Upper lobe of right lung (tissue), 1 donor: Measurements from ENCODE around the gene ADARB1. TPM values are rescaled to one million over a fixed set of nuclear protein-coding genes. Genes with fewer than 3 reads are reported as not detected.
A peak's percentile ranks its signal among the peaks of the same experiment; 100 is the strongest.

Experiments used
- ATAC-seq: fragments of 200-7000 bp; cut with Tn5 transposase; one replicate; pipeline ENCODE4 v1.9.1; 2020; ENCODE audit warnings: mild to moderate bottlenecking, moderate library complexity
- DNase-seq: peaks from one replicate; pipeline ENCODE4 v3.0.0-alpha.2; 2020
- H3K27ac ChIP-seq: fragments of 200-600 bp; one replicate; pipeline ENCODE4 v1.8.0; 2022
- H3K27me3 ChIP-seq: fragments of 200-600 bp; one replicate; pipeline ENCODE4 v1.8.0; 2022; ENCODE audit warnings: mild to moderate bottlenecking
- H3K36me3 ChIP-seq: fragments of 200-600 bp; one replicate; pipeline ENCODE4 v1.8.0; 2022
- H3K4me1 ChIP-seq: fragments of 200-600 bp; one replicate; pipeline ENCODE4 v1.8.0; 2022
- H3K4me3 ChIP-seq: fragments of 200-600 bp; one replicate; pipeline ENCODE4 v1.8.0; 2022; ENCODE audit warnings: mild to moderate bottlenecking
- H3K9me3 ChIP-seq: fragments of 200-600 bp; one replicate; pipeline ENCODE4 v1.8.0; 2022
- intact Hi-C: fragments of 100-400 bp; cut with DNase I; formaldehyde crosslinking; loops from one replicate; pipeline ENCODE4 v1.11.0; 2022
- total RNA-seq: library from RNA; stranded (reverse); fragmentation: NEBNext Ultra II Directional; extraction: Animal tissue kit (Norgen Biotek cat#: 25700); gene quantifications from one replicate; pipeline ENCODE4 v1.2.1, GENCODE V29; 2021
- TF ChIP-seq, protein P1 (sequence below): fragments of 200-600 bp; IDR thresholded peaks from one replicate; pipeline ENCODE4 v1.8.0; 2022; ENCODE audit warnings: antibody characterized with exemption
- donor health status: DM: no; HTN: yes; CAD: no; lungs with severe emphysema.

The ADARB1 gene
- total RNA-seq, 1 donor from 2014 or later: 73.6 TPM

DNA sequence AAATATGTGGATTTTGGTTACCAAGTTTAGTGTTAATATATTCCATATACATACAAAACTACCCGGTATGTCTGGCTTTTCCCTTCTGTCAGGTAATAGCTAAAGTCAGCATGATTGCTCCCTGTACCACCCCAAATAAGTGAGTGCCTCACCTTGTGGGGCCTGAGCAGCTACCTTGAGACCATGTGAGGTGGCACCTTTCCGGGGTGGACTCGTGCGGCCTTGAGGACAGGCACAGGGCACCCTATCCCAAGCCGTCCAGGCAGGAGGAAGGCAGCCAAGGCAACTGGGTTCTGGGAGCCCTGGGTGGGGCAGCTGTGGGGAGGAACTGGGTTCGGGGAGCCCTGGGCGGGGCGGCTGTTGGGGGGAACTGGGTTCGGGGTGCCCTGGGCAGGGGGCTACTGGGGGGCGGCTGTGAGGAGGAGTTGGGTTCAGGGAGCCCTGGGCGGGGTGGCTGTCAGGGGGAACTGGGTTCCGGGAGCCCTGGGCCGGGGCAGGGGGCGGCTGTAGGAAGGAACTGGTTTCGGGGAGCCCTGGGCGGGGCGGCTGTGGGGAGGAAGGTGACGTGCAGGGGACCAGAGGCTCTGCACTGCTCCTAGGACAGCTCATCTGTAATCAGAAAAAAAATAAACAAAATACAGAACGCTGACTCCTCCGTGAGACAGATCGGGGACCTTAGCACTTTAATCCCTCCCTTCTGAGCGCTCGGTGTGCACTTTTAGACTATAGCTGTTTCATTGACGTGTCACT lies 150.0 kb downstream of the ADARB1 start:
- H3K9me3 ChIP-seq: no peaks in the 10 kb centered on the region
- ATAC-seq (peak; percentile 60), DNase-seq (peak; percentile 64)
- intact Hi-C loops: no loop called here
- peaks cover 34% of the 10 kb centered on the region for H3K36me3 ChIP-seq
- H3K4me1 ChIP-seq: peaks cover 5% of the 10 kb centered on the region
- TF ChIP-seq, protein P1, sequence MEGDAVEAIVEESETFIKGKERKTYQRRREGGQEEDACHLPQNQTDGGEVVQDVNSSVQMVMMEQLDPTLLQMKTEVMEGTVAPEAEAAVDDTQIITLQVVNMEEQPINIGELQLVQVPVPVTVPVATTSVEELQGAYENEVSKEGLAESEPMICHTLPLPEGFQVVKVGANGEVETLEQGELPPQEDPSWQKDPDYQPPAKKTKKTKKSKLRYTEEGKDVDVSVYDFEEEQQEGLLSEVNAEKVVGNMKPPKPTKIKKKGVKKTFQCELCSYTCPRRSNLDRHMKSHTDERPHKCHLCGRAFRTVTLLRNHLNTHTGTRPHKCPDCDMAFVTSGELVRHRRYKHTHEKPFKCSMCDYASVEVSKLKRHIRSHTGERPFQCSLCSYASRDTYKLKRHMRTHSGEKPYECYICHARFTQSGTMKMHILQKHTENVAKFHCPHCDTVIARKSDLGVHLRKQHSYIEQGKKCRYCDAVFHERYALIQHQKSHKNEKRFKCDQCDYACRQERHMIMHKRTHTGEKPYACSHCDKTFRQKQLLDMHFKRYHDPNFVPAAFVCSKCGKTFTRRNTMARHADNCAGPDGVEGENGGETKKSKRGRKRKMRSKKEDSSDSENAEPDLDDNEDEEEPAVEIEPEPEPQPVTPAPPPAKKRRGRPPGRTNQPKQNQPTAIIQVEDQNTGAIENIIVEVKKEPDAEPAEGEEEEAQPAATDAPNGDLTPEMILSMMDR: no peak
- no peak overlapping the region for H3K4me3 ChIP-seq
- no peak overlapping the region for H3K27ac ChIP-seq
- no peaks in the 10 kb centered on the region for H3K27me3 ChIP-seq

DNA sequence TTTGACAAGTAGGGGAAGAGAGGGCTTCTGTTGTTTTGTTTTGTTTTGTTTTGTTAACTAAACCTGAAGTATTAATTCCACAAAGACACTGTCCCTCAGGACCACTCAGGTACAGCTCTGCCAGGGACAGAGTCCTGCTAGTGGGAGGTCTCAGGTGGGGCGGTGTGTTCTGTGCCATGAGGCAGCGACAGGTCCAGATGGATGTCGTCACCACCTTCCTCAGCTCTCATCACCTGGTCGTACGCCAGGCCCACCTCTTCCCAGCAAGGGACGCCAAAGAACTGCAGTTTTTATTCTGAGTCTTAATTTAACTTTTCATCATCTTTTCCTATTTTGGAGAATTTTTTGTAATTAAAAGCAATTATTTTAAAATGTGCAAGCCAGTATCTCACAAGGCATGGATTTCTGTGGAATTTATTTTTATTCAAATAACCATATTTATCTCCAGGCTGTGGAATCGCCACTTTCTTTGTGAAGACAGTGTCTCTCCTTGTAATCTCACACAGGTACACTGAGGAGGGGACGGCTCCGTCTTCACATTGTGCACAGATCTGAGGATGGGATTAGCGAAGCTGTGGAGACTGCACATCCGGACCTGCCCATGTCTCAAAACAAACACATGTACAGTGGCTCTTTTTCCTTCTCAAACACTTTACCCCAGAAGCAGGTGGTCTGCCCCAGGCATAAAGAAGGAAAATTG lies 150.8 kb downstream of the ADARB1 start:
- TF ChIP-seq, protein P1: no peak
- Histone ChIP-seq H3K27ac (no peak overlapping the region), H3K4me3 (no peak overlapping the region), H3K9me3 (no peaks in the 10 kb centered on the region), H3K36me3 (peaks cover 34% of the 10 kb centered on the region), H3K4me1 (peaks cover 5% of the 10 kb centered on the region), H3K27me3 (no peaks in the 10 kb centered on the region)
- no peak for DNase-seq
- ATAC-seq: no peak
- intact Hi-C loops: no loop called here

DNA sequence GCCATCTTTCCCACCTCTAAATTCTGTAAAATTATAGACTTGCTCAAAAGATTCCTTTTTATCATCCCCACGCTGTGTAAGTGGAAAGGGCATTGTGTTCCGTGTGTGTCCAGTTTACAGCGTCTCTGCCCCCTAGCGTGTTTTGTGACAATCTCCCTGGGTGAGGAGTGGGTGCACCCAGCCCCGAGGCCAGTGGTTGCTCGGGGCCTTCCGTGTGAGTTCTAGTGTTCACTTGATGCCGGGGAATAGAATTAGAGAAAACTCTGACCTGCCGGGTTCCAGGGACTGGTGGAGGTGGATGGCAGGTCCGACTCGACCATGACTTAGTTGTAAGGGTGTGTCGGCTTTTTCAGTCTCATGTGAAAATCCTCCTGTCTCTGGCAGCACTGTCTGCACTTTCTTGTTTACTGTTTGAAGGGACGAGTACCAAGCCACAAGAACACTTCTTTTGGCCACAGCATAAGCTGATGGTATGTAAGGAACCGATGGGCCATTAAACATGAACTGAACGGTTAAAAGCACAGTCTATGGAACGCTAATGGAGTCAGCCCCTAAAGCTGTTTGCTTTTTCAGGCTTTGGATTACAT lies 151.5 kb downstream of the ADARB1 start:
- TF ChIP-seq, protein P1: no peak
- Histone ChIP-seq H3K4me1 (peaks cover 5% of the 10 kb centered on the region), H3K27me3 (no peaks in the 10 kb centered on the region), H3K36me3 (peaks cover 30% of the 10 kb centered on the region), H3K27ac (no peak overlapping the region), H3K4me3 (no peak overlapping the region), H3K9me3 (no peaks in the 10 kb centered on the region)
- intact Hi-C loops: no loop called here
- ATAC-seq (no peak), DNase-seq (no peak)

DNA sequence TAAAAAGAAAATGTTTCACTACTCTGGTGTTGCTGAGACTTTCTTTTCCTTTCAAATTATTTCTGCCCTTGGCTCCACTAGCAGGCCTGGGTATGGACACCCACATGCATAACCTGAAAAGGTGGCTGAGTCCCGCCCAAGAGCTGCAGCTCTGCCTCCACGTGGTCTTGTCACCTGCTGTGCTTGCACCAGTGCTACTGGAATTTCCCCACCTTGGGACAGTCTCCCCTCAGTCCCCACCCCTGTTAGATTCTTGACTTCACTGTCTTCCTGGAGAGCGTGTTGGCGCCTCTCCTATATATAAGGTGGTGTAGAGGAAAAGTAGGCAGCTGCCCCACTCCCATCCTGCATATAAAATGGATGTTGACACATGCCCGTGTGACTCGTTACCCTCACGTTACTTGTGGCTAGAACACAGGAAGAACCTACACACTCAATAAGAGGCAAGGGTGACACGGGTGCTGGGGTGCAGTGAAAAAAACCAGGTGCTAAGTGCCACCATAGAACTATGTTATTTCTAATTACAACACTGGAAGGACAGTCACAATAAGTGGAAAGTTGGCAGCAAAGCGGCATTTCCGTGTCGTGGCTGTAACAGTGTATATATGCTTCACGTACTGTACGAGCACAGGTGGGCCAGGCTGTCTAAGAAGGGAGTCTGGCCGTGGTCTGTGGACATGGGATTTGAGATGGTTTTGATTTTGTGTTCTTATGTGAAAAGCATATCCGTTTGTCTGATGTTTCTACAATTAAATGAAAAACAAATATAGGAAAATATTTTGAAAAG lies 152.4 kb downstream of the ADARB1 start:
- no peak for DNase-seq
- TF ChIP-seq, protein P1: no peak
- H3K27me3 ChIP-seq: no peaks in the 10 kb centered on the region
- ATAC-seq: no peak
- H3K27ac ChIP-seq: no peak overlapping the region
- no peak overlapping the region for H3K4me3 ChIP-seq
- H3K36me3 ChIP-seq: peaks cover 21% of the 10 kb centered on the region
- intact Hi-C loops: no loop called here
- H3K4me1 ChIP-seq: peaks cover 5% of the 10 kb centered on the region
- H3K9me3 ChIP-seq: no peaks in the 10 kb centered on the region

DNA sequence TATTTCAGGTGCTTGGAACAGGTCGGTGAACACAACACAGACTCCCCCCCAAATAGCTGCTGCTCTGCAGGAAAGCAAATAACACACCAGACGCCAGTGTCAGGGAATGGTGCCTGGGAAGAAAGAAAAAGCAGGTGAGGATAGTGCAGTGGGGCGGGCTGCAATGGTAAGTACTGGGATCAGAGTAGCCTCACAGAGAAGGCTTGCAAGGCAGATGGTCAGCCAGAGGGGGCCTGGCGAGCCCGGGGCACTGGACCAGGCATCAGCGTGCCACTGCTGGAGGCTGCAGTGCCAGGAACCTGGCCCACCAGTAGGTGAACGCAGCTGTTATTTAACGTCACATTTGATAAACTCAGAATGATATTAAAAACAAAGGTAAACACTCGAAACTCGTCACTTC lies 153.4 kb downstream of the ADARB1 start:
- Histone ChIP-seq H3K27ac (no peak overlapping the region), H3K4me3 (no peak overlapping the region), H3K36me3 (peaks cover 11% of the 10 kb centered on the region), H3K27me3 (no peaks in the 10 kb centered on the region), H3K4me1 (peaks cover 5% of the 10 kb centered on the region), H3K9me3 (no peaks in the 10 kb centered on the region)
- DNase-seq (no peak), ATAC-seq (no peak)
- TF ChIP-seq, protein P1: no peak
- intact Hi-C loops: no loop called here
